Midbrain (tissue), 1 donor: Measurements from ENCODE around the gene SPTB.
"Not testable (repeated sequence)": the region's sequence is repeated elsewhere in the genome, so short reads cannot be mapped to it uniquely, and the experiment has no call there.

Source experiments
- DNase-seq: peaks from one replicate; lab custom pipeline; 2025; lab: John Stamatoyannopoulos, UW

Gene SPTB

GRCh38 chr14:64879635-64880220 lies at the start of gene SPTB:
SPTB (minus strand) TSS chr14:64879907; CDS start chr14:64823094, 56,813 bp downstream.
- no peak for DNase-seq

- DNase-seq: no peak
These were observed 49.3 kb upstream of the SPTB start for GRCh38 chr14:64929014-64929359.

GRCh38 chr14:64928239-64929013 lies 48.7 kb upstream of the SPTB start:
- no peak for DNase-seq

GRCh38 chr14:64927031-64927430 lies 47.3 kb upstream of the SPTB start:
- no peak for DNase-seq

GRCh38 chr14:64926398-64926995 lies 46.8 kb upstream of the SPTB start:
- DNase-seq: no peak

GRCh38 chr14:64923015-64923414 lies 43.3 kb upstream of the SPTB start:
- no peak for DNase-seq

- no peak for DNase-seq
These were observed 40.8 kb upstream of the SPTB start for GRCh38 chr14:64920465-64920864.

- DNase-seq: no peak
These were observed 39.9 kb upstream of the SPTB start for GRCh38 chr14:64919618-64920017.

GRCh38 chr14:64919215-64919614 lies 39.5 kb upstream of the SPTB start:
- DNase-seq: no peak

- no peak for DNase-seq
These were observed 38.5 kb upstream of the SPTB start for GRCh38 chr14:64918216-64918615.

- no peak for DNase-seq
These were observed 36.1 kb upstream of the SPTB start for GRCh38 chr14:64915797-64916196.

GRCh38 chr14:64915029-64915424 lies 35.3 kb upstream of the SPTB start:
- no peak for DNase-seq

GRCh38 chr14:64914237-64915028 lies 34.7 kb upstream of the SPTB start, which contains the start of gene CHURC1:
CHURC1 (plus strand) TSS chr14:64914455; CDS start chr14:64914496, 41 bp downstream.
- peak; percentile 96 for DNase-seq

GRCh38 chr14:64913477-64913876 lies 33.8 kb upstream of the SPTB start:
- not testable (repeated sequence) for DNase-seq

- no peak for DNase-seq
These were observed 32.6 kb upstream of the SPTB start for GRCh38 chr14:64912261-64912660.

GRCh38 chr14:64910847-64911495 lies 31.3 kb upstream of the SPTB start:
- DNase-seq: no peak

GRCh38 chr14:64906022-64906421 lies 26.3 kb upstream of the SPTB start:
- no peak for DNase-seq

GRCh38 chr14:64899958-64900357 lies 20.3 kb upstream of the SPTB start:
- DNase-seq: no peak

- peak; percentile 71 for DNase-seq
These were observed 12.2 kb upstream of the SPTB start for GRCh38 chr14:64891839-64892375.

- no peak for DNase-seq
These were observed 11.6 kb upstream of the SPTB start for GRCh38 chr14:64891173-64891838.

GRCh38 chr14:64889352-64889751 lies 9.6 kb upstream of the SPTB start:
- DNase-seq: no peak
